Measurements from ENCODE around the gene WASHC2A. TPM values are rescaled to one million over a fixed set of nuclear protein-coding genes. Genes with fewer than 3 reads are reported as not detected.
"Not testable (repeated sequence)": the region's sequence is repeated elsewhere in the genome, so short reads cannot be mapped to it uniquely, and the experiment has no call there.

Gene WASHC2A, protein sequence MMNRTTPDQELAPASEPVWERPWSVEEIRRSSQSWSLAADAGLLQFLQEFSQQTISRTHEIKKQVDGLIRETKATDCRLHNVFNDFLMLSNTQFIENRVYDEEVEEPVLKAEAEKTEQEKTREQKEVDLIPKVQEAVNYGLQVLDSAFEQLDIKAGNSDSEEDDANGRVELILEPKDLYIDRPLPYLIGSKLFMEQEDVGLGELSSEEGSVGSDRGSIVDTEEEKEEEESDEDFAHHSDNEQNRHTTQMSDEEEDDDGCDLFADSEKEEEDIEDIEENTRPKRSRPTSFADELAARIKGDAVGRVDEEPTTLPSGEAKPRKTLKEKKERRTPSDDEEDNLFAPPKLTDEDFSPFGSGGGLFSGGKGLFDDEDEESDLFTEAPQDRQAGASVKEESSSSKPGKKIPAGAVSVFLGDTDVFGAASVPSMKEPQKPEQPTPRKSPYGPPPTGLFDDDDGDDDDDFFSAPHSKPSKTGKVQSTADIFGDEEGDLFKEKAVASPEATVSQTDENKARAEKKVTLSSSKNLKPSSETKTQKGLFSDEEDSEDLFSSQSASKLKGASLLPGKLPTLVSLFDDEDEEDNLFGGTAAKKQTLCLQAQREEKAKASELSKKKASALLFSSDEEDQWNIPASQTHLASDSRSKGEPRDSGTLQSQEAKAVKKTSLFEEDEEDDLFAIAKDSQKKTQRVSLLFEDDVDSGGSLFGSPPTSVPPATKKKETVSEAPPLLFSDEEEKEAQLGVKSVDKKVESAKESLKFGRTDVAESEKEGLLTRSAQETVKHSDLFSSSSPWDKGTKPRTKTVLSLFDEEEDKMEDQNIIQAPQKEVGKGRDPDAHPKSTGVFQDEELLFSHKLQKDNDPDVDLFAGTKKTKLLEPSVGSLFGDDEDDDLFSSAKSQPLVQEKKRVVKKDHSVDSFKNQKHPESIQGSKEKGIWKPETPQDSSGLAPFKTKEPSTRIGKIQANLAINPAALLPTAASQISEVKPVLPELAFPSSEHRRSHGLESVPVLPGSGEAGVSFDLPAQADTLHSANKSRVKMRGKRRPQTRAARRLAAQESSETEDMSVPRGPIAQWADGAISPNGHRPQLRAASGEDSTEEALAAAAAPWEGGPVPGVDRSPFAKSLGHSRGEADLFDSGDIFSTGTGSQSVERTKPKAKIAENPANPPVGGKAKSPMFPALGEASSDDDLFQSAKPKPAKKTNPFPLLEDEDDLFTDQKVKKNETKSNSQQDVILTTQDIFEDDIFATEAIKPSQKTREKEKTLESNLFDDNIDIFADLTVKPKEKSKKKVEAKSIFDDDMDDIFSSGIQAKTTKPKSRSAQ (N-terminal part only)
- total RNA-seq, result 10 to 100 TPM; 27.0 to 32.4 TPM

DNA sequence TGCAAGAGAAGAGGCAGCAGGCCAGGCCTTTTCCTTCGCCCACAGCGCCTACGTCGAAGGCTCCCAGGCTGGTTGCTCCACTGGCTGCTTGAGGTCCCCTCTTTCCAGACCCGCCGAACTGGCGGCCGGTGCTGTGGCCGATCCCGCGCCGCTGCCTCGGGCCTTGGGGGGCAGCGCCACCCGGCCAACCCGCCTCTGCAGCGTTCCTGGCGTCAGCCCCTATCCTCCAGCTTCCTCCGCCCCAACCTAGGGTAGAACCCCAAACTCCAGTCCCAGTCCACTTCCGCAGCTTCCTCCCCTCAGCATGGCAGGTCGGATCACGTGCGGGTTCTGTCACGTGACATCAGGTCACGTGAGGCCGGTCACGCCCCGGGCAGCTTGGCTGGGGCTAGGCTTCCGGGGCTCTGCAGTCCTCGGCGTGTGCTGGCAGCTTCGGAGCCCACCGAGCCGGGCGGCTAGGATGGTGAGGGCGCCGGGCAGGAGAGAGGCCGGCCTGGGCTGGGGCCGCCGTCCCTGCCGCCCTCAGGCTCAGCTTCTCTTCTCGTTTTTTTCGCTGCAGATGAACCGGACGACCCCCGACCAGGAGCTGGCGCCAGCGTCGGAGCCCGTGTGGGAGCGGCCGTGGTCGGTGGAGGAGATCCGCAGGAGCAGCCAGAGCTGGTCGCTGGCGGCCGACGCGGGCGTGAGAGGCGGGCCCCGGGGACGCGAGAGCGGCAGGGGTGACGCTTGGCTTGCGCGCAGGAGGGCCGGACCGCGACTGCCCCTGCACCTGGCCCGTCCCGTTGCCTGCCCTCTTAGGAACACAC is at the start of gene WASHC2A:
TSS of gene WASHC2A (plus strand) at position 409 of the 806 bp plus-strand sequence. CDS start at position 461, 52 bp downstream.
- DNase-seq, result peak; percentile 94
- not testable (repeated sequence) for H3K36me3 Mint-ChIP-seq (ENCODE audit: insufficient read depth in 2 of 2); H3K27me3 Mint-ChIP-seq (ENCODE audit: low read depth); H3K9me3 Mint-ChIP-seq
- Mint-ChIP-seq H3K27ac (peak within 1 kb of the TSS; percentile 90), H3K4me3 (peak within 1 kb of the TSS; percentile 85 to 91), H3K4me1 (ENCODE audit: low read depth) (peaks cover 14% of the 10 kb centered on the region)
- ATAC-seq (replicated peaks in 1 of 2), result peak; percentile 97

DNA sequence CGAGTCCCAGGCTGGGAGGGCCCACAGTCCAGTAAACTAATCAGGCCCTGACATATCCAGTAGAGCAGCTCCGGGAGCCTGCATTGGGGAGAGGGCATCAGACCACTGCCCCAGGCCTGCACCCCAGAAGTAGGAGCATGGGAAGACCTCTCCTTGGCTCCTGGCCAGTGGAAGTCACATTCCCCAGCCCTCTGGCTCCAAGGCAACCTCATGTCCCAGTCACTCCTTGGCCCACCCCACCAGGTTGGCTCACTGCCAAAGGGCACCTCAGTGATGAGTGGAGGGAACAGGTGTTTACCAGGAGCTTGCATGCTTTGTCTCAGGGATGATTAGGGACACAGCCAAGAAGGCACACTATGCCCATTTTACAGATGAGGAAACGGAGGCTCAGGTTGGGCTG is 48.5 kb upstream of the WASHC2A start:
- not testable (repeated sequence) for H3K4me3 Mint-ChIP-seq; H3K36me3 Mint-ChIP-seq (ENCODE audit: insufficient read depth in 2 of 2); DNase-seq; H3K9me3 Mint-ChIP-seq; H3K4me1 Mint-ChIP-seq (ENCODE audit: low read depth); H3K27me3 Mint-ChIP-seq (ENCODE audit: low read depth); ATAC-seq (replicated peaks in 1 of 2); H3K27ac Mint-ChIP-seq

DNA sequence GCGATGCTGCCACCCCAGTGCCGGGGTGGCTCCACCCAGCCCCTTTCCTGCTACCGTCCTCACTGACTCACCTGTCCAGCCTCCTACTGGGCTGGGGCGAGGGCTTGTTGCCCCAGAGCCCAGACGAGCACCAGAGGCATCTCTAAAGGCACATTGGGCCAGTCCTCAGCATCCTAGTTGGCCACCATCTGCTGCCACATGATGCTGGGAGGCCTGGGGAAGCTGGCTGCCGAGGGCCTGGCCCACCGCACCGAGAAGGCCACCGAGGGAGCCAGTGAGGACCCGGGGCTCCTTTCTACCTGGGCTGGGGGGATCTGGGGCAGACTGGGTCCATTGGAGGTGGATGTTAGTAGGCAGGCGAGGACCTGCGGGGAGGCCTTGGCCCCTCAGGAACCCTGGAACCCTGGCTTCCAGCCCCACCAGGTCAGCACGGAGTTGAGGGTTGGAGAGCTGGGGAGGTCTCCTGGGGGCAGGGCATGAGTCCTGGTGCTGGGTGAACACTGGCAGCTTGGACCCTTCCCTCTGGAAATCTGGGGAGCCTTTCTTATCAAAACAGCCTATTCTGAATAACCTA is 47.2 kb upstream of the WASHC2A start:
- not testable (repeated sequence) for H3K9me3 Mint-ChIP-seq; H3K4me1 Mint-ChIP-seq (ENCODE audit: low read depth); ATAC-seq (replicated peaks in 1 of 2); H3K27ac Mint-ChIP-seq; DNase-seq; H3K4me3 Mint-ChIP-seq; H3K36me3 Mint-ChIP-seq (ENCODE audit: insufficient read depth in 2 of 2)
- H3K27me3 Mint-ChIP-seq (ENCODE audit: low read depth), result peaks cover 13% of the 10 kb centered on the region

DNA sequence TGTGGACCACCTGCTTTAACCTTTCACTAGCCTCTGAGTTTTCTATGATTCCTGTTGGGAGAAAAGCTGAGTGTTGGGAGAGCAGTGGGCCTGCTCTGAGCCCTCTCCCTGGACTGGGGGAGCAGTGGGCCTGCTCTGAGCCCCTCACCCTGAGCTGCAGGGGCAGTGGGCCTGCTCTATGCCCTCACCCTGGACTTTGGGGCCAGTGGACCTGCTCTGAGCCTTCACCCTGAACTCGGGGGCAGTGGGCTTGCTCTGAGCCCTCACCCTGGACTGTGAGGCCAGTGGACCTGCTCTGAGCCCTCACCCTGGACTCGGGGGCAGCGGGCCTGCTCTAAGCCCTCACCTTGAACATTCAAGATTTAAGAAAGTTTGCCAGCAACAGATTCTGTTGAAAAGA is 46.1 kb upstream of the WASHC2A start:
- no peaks in the 10 kb centered on the region for H3K4me1 Mint-ChIP-seq (ENCODE audit: low read depth)
- H3K36me3 Mint-ChIP-seq (ENCODE audit: insufficient read depth in 2 of 2), result no peaks in the 10 kb centered on the region
- DNase-seq (no peak), ATAC-seq (replicated peaks in 1 of 2) (no peak)
- no peak overlapping the region for H3K27ac Mint-ChIP-seq
- H3K27me3 Mint-ChIP-seq (ENCODE audit: low read depth), result peaks cover 24% of the 10 kb centered on the region
- H3K9me3 Mint-ChIP-seq, result no peaks in the 10 kb centered on the region
- no peak overlapping the region for H3K4me3 Mint-ChIP-seq

DNA sequence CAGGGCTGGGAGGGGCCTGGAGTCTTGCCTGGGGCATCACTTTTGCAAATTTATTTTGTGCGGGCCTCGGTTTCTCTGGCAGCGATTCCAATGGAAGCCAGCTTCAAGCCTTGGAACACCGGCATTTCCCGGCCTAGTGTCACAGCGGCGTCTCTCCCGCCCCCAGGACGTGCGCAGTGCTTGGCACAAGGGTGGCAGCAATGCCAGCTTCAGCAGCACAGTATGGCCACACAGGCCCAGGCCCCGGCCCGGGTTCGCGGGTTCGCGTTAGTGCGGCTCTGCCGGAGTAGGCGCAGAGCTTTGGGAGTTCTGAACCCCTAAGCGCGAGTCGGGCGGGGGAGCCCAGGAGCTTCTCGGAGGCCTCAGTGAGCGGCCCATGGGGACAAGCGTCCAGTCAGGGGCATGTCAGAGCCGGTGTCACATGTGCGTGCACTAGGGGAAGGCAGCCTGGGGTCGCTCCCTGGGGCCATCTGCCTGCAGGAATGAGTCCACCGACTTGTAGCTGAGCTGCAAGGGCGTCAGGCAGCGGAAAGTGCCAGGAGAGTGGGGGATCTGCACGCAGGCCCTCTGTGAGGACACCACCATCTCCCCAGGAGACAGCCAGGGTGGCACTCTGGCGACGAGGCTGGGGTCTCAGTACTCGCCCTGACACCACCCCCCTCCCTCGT is 42.9 kb upstream of the WASHC2A start:
- not testable (repeated sequence) for DNase-seq; H3K4me1 Mint-ChIP-seq (ENCODE audit: low read depth); H3K4me3 Mint-ChIP-seq; H3K9me3 Mint-ChIP-seq; H3K27ac Mint-ChIP-seq; ATAC-seq (replicated peaks in 1 of 2); H3K36me3 Mint-ChIP-seq (ENCODE audit: insufficient read depth in 2 of 2)
- H3K27me3 Mint-ChIP-seq (ENCODE audit: low read depth), result peaks cover 32% of the 10 kb centered on the region

DNA sequence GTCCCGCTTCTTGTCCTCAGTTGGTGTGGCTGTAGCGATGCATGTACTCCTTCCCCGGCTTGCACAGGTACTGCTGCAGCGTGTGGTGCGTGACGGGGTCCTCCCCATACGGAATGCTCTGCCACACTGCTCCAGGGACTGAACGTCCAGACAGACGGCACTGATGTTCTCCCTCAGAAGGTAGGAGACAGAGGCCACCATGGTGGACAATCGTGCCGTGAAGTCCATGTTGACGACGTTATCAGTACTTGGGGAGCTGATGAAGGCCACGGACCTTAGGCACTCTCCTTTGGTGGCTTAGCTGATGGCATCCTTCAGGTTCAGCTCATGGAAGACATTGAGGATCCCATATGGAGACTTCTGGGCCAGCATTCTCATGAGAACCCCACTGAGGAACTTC is 42.1 kb upstream of the WASHC2A start:
- Mint-ChIP-seq H3K27me3 (ENCODE audit: low read depth) (peaks cover 32% of the 10 kb centered on the region), H3K4me1 (ENCODE audit: low read depth) (no peaks in the 10 kb centered on the region), H3K36me3 (ENCODE audit: insufficient read depth in 2 of 2) (no peaks in the 10 kb centered on the region), H3K4me3 (no peak overlapping the region), H3K27ac (no peak overlapping the region), H3K9me3 (no peaks in the 10 kb centered on the region)
- DNase-seq, result no peak
- no peak for ATAC-seq (replicated peaks in 1 of 2)

DNA sequence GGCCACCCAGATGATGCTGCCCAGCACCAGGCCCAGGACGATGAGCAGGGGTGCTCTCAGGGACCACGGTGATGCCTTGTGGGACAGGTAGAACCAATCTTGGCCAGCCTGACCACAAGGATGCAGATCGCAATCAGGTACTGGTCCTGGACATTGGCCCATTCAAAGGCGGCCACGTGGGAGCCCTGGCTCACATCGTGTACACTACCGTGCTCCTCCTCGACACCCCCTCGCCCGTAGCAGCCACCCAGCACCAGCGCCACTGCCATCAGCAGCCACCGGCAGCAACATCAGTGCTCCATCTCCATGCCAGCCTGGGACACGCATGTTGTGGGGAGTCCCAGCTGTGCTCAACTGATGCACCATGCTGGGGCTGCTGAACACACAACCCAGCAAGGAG is 40.6 kb upstream of the WASHC2A start:
- H3K9me3 Mint-ChIP-seq, result no peaks in the 10 kb centered on the region
- ATAC-seq (replicated peaks in 1 of 2), result no peak

DNA sequence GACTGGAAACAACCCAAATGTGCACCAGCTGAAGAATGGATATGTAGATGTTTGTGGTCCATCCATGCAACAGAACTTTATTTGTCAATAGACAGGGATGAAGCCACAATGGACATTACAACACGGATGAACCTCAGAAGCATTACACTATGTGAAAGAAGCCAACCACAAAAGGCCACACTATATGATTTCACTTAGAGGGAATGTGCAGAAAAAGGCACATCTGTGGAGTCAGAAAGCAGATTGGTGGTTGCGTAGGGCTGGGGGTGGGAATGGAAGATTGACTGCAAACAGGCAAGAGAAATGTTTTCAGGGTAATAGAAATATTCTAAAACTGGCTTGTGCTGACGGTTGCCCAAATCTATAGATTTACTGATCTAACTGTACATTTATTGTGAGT is 34.3 kb upstream of the WASHC2A start:
- no peaks in the 10 kb centered on the region for H3K36me3 Mint-ChIP-seq (ENCODE audit: insufficient read depth in 2 of 2)
- DNase-seq, result no peak
- no peak overlapping the region for H3K4me3 Mint-ChIP-seq
- H3K4me1 Mint-ChIP-seq (ENCODE audit: low read depth), result no peaks in the 10 kb centered on the region
- no peak overlapping the region for H3K27ac Mint-ChIP-seq
- H3K9me3 Mint-ChIP-seq, result no peaks in the 10 kb centered on the region
- H3K27me3 Mint-ChIP-seq (ENCODE audit: low read depth), result peaks cover 6% of the 10 kb centered on the region
- no peak for ATAC-seq (replicated peaks in 1 of 2)

More for the DNA sequence above, 40.6 kb upstream of the WASHC2A start:
- H3K36me3 Mint-ChIP-seq (ENCODE audit: insufficient read depth in 2 of 2), result no peaks in the 10 kb centered on the region
- no peak overlapping the region for H3K27ac Mint-ChIP-seq
- DNase-seq, result no peak
- peaks cover 38% of the 10 kb centered on the region for H3K27me3 Mint-ChIP-seq (ENCODE audit: low read depth)
- no peaks in the 10 kb centered on the region for H3K4me1 Mint-ChIP-seq (ENCODE audit: low read depth)
- no peak overlapping the region for H3K4me3 Mint-ChIP-seq

DNA sequence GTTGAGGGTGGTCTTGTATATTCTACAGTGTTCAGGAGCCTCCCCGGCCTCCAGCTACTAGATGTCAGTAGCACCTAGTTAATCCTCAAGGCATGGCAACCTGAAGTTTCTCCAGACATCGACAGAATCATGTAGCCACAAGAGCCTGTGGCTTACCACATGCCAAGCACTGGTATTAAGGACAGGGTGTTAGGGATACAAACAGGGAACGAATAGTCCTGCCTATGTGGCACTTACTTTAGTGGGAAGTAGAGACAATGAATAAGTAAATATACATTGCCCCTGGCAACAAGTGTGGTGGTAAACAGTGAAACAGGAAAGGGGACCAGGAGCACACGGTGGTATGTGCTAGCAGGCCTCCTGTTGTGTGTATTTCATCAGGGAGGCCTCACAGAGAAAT is 32.4 kb upstream of the WASHC2A start:
- not testable (repeated sequence) for H3K36me3 Mint-ChIP-seq (ENCODE audit: insufficient read depth in 2 of 2); ATAC-seq (replicated peaks in 1 of 2); DNase-seq; H3K27ac Mint-ChIP-seq; H3K27me3 Mint-ChIP-seq (ENCODE audit: low read depth); H3K4me1 Mint-ChIP-seq (ENCODE audit: low read depth); H3K9me3 Mint-ChIP-seq; H3K4me3 Mint-ChIP-seq

DNA sequence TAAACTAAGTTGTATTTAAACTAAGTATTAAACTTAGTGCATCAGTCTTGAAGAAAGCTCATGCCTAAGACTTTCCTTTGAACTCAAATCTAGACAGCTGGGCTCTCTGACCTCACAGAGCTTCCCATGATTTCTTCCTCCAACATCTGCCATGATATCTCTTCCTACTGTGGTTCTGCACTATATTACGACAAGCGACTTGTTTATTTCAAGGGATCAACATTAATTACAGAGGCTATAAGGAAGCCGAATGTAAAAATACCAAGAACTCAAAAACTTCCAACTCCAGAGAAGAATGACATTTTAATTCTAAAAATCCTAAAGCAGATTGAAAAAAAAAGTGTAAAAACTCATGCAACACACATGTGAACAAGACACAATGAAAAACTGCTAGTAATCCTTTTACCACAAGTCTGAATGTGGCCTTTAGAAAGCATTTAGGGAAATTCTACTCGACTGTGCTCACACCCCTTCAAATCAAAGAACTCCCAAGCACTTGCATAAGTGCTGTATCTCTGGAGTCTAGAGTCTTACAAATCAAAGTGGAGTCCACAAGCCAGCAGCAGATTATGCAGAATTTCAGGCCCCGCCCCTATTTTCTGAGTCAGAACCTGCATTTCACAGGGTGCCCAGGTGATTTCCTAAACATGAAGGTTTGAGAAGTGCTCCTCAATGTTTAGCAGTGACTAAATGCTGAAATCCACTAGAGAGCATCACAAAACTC is 22.7 kb upstream of the WASHC2A start:
- Mint-ChIP-seq H3K27ac (no peak overlapping the region), H3K4me1 (ENCODE audit: low read depth) (no peaks in the 10 kb centered on the region), H3K27me3 (ENCODE audit: low read depth) (no peaks in the 10 kb centered on the region), H3K36me3 (ENCODE audit: insufficient read depth in 2 of 2) (no peaks in the 10 kb centered on the region), H3K4me3 (no peak overlapping the region), H3K9me3 (no peaks in the 10 kb centered on the region)
- DNase-seq (no peak), ATAC-seq (replicated peaks in 1 of 2) (no peak)

DNA sequence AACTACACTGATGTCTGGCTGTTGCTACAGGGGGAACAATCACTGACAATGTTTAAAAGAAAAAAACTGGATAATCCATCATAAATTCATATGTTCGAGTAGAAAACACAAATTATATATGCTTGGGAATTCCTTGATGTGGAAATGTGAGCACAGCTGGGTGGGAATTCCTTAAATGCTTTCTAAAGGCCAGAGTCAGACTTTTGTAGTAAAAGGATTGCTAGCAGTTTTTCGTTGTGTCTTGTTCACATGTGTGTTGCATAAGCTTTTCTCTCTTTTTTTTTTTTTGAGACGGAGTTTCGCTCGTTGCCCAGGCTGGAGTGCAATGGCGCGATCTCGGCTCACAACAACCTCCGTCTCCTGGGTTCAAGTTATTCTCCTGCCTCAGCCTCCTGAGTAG is 21.3 kb upstream of the WASHC2A start:
- not testable (repeated sequence) for ATAC-seq (replicated peaks in 1 of 2); H3K4me3 Mint-ChIP-seq; H3K9me3 Mint-ChIP-seq; H3K27me3 Mint-ChIP-seq (ENCODE audit: low read depth); DNase-seq; H3K4me1 Mint-ChIP-seq (ENCODE audit: low read depth); H3K27ac Mint-ChIP-seq; H3K36me3 Mint-ChIP-seq (ENCODE audit: insufficient read depth in 2 of 2)
